Upper lobe of right lung (tissue), 1 donor: ENCODE results near the gene USF1. TPM values are rescaled to one million over a fixed set of nuclear protein-coding genes. Genes with fewer than 3 reads are reported as not detected.

Source experiments
- ATAC-seq: fragments of 200-7000 bp; cut with Tn5 transposase; one replicate; pipeline ENCODE4 v1.9.1; 2020; ENCODE audit warnings: mild to moderate bottlenecking, moderate library complexity
- DNase-seq: peaks from one replicate; pipeline ENCODE4 v3.0.0-alpha.2; 2020
- H3K27ac ChIP-seq: fragments of 200-600 bp; one replicate; pipeline ENCODE4 v1.8.0; 2022
- H3K27me3 ChIP-seq: fragments of 200-600 bp; one replicate; pipeline ENCODE4 v1.8.0; 2022; ENCODE audit warnings: mild to moderate bottlenecking
- H3K36me3 ChIP-seq: fragments of 200-600 bp; one replicate; pipeline ENCODE4 v1.8.0; 2022
- H3K4me1 ChIP-seq: fragments of 200-600 bp; one replicate; pipeline ENCODE4 v1.8.0; 2022
- H3K4me3 ChIP-seq: fragments of 200-600 bp; one replicate; pipeline ENCODE4 v1.8.0; 2022; ENCODE audit warnings: mild to moderate bottlenecking
- H3K9me3 ChIP-seq: fragments of 200-600 bp; one replicate; pipeline ENCODE4 v1.8.0; 2022
- CTCF ChIP-seq: fragments of 200-600 bp; IDR thresholded peaks from one replicate; pipeline ENCODE4 v1.8.0; 2022; ENCODE audit warnings: antibody characterized with exemption
- intact Hi-C: fragments of 100-400 bp; cut with DNase I; formaldehyde crosslinking; loops from one replicate; pipeline ENCODE4 v1.11.0; 2022
- total RNA-seq: library from RNA; stranded (reverse); fragmentation: NEBNext Ultra II Directional; extraction: Animal tissue kit (Norgen Biotek cat#: 25700); gene quantifications from one replicate; pipeline ENCODE4 v1.2.1, GENCODE V29; 2021
- donor health status: DM: no; HTN: yes; CAD: no; lungs with severe emphysema.

USF1 gene
- total RNA-seq, 1 donor from 2014 or later: 67.6 TPM

- intact Hi-C loops: no loop called here
- peak overlapping the region; percentile 39 for H3K27ac ChIP-seq
Observed at GRCh38 chr1:161082483-161082882, 36.7 kb upstream of the USF1 start.

DNA sequence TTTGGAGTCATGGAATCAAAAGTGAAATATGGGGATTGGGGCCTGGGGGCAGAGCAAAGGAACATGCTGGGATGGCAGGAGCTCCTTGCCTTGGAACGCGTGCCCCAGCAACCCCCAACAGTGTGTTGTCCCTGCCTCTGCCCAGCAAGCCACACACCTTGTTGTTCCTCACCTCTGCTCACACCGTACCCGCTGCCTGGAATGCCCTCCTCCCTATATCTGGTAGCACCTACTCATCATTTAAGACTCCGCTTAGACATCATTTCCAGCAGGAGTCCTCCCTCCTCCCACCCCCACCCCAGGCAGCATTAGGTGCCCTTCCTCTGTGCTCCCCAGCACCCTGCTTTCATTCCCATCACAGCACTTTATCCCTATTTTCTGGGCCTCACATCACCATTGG, 35.7 kb upstream of the USF1 start:
- Histone ChIP-seq H3K9me3 (no peaks in the 10 kb centered on the region), H3K27me3 (no peaks in the 10 kb centered on the region), H3K4me1 (peaks cover 13% of the 10 kb centered on the region), H3K27ac (no peak overlapping the region), H3K4me3 (no peak overlapping the region), H3K36me3 (no peaks in the 10 kb centered on the region)
- intact Hi-C loops: no loop called here
- DNase-seq: no peak
- no peak for TF ChIP-seq CTCF
- no peak for ATAC-seq

More at GRCh38 chr1:161082483-161082882, 36.7 kb upstream of the USF1 start:
- no peak for ATAC-seq
- Histone ChIP-seq H3K4me3 (no peak overlapping the region), H3K27me3 (no peaks in the 10 kb centered on the region), H3K4me1 (peaks cover 13% of the 10 kb centered on the region), H3K36me3 (no peaks in the 10 kb centered on the region), H3K9me3 (no peaks in the 10 kb centered on the region)
- no peak for TF ChIP-seq CTCF
- no peak for DNase-seq

DNA sequence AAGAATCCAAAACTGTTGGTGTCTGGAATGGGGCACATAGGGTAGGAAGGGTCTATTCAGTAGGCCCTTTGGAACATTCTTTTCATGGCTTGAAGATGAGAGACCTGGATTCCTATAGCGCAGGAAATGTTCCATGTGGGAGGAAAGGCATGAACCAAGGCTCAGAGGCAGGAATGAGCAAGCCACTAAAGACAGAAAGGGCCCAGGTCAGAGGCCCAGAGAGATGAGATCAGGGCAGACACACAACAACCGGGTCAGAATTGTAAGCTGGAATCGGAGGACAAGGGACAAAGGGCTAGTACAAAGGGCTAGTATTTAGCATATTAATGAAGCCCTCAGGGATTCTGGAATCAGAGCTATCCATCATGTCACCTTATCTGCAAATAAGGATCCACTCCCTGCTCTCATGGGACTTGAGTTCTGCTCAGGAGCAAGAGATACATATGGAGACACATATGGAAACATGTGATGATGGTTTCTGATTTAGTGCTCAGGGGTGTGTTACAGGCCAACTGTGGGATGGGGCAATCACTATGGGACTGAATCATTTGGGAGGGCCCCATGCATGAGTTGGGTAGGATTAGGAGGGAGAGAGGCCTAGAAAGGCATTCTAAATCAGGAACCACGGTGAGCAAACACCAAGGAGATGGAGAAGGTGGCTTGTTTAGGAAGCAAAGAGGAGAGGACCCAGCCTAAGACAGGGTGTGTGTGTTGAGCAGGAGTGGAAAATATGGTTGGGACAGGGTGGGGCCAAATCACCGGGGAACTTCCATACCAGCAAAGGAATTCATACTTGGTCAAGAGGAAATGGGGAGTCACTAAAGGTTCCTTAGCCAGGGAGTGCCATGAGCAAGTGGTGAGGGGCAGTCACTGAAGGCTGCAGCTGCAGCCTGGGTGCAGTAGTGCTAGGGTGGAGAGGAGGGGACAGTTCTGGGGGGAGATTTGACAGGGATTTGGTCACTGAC, 34.9 kb upstream of the USF1 start:
- intact Hi-C loops: no loop called here
- Histone ChIP-seq H3K4me1 (peaks cover 13% of the 10 kb centered on the region), H3K27ac (no peak overlapping the region), H3K27me3 (no peaks in the 10 kb centered on the region), H3K36me3 (no peaks in the 10 kb centered on the region), H3K9me3 (no peaks in the 10 kb centered on the region), H3K4me3 (no peak overlapping the region)
- no peak for TF ChIP-seq CTCF
- DNase-seq (no peak), ATAC-seq (no peak)

GRCh38 chr1:161079436-161080110, 33.8 kb upstream of the USF1 start:
- Histone ChIP-seq H3K36me3 (no peaks in the 10 kb centered on the region), H3K4me3 (no peak overlapping the region), H3K27ac (no peak overlapping the region), H3K9me3 (no peaks in the 10 kb centered on the region), H3K27me3 (no peaks in the 10 kb centered on the region), H3K4me1 (peaks cover 13% of the 10 kb centered on the region)
- intact Hi-C loops: no loop called here
- no peak for TF ChIP-seq CTCF
- DNase-seq (no peak), ATAC-seq (no peak)

DNA sequence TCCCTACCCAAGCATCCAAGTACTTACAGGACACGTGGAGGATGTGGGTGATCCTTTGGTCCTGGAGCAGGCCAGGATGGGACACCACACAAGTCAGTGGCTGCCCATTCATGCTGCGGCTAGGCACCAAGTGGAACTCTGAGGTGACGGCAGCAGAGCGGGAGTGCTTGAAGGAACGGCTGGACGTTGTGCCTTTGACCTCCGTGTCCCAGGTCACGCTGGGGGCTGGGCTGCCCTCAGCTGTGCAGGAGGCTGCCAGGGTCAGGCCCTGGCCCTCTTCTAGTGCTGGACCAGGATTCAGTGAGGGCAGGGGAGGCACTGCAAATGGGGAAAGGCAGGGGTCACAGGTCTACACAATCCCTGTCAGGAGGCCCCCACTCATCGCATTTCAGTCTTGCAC, 31.6 kb upstream of the USF1 start:
- intact Hi-C loops: no loop called here

More for the DNA sequence above, 31.6 kb upstream of the USF1 start:
- Histone ChIP-seq H3K4me1 (no peaks in the 10 kb centered on the region), H3K4me3 (no peak overlapping the region), H3K27me3 (no peaks in the 10 kb centered on the region), H3K27ac (no peak overlapping the region), H3K36me3 (no peaks in the 10 kb centered on the region), H3K9me3 (no peaks in the 10 kb centered on the region)
- DNase-seq: no peak
- TF ChIP-seq CTCF: no peak
- no peak for ATAC-seq
